ENCODE data around the gene TNS1. TPM values are rescaled to one million over a fixed set of nuclear protein-coding genes. Genes with fewer than 3 reads are reported as not detected.

Gene TNS1
- polyA plus RNA-seq, 3 donors = 0.26 to 1.6 (median 1.5) TPM

DNA sequence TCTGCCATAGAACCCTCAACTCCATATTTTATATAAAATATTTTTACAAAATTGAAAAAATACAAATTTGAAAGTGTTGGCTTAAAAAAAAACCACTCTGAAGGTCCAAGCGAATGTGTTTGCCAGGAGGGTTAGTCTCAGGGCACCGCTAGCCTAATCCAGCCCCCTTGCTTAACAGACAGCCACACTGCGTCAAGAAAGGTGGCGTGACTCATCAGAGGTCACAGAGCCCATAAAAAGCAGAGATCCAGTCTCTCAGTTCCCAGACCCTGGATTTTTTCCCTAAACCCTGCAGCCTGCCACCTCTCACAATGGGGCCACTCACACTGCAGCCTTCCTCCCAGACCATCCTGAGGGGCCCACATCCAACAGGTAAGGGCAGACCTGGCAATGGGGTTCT, 3.9 kb upstream of the TNS1 start:
- peaks cover 19 to 30% (median 26%) of the 10 kb centered on the region in 3 donors for H3K27me3 Mint-ChIP-seq (ENCODE audit: low read depth in 3 of 3)
- no peak for TF ChIP-seq CTCF (IDR thresholded peaks at IDR 0.05)
- 100% methylated on average over 3 of the region's 4 CpGs for WGBS (ENCODE audit: insufficient coverage)
- H3K27ac ChIP-seq (ENCODE audit: low read depth in 1 of 2, low read length in 2 of 2) = no peak overlapping the region
- intact Hi-C loops (cut with micrococcal nuclease) = no loop called here
- peaks cover 0 to 3% (median 3%) of the 10 kb centered on the region in 7 donors for H3K9me3 Mint-ChIP-seq
- H3K9ac ChIP-seq (ENCODE audit: insufficient read depth, low read length, poor library complexity, severe bottlenecking) = no peak overlapping the region
- H3K79me2 ChIP-seq (ENCODE audit: insufficient read depth, low read length) = no peaks in the 10 kb centered on the region
- H4K20me1 ChIP-seq (ENCODE audit: insufficient read depth, low read length) = no peaks in the 10 kb centered on the region
- H3K4me1 ChIP-seq (ENCODE audit: control insufficient read depth in 1 of 2, insufficient read depth in 2 of 2, low read length in 2 of 2) = peaks cover 25 to 40% of the 10 kb centered on the region in 2 donors
- H2AFZ ChIP-seq (ENCODE audit: insufficient read depth, low read depth, low read length, poor library complexity, severe bottlenecking) = no peak overlapping the region
- peaks cover 0 to 7% of the 10 kb centered on the region in 2 donors for H3K36me3 Mint-ChIP-seq
- H3K27me3 ChIP-seq (ENCODE audit: control insufficient read depth in 2 of 2, insufficient read depth in 2 of 2, low read length in 2 of 2) = peaks cover 3 to 24% of the 10 kb centered on the region in 2 donors
- H3K9me3 ChIP-seq (replicated peaks in 1 of 2; ENCODE audit: control insufficient read depth in 1 of 2, insufficient read depth in 1 of 2, low read length in 2 of 2) = no peaks in the 10 kb centered on the region
- H3K27ac Mint-ChIP-seq = no peak overlapping the region
- H3K4me1 Mint-ChIP-seq = peaks cover 34% of the 10 kb centered on the region
- H3K36me3 ChIP-seq (replicated peaks in 1 of 2; ENCODE audit: control insufficient read depth in 1 of 2, insufficient read depth in 2 of 2, low read length in 2 of 2) = no peaks in the 10 kb centered on the region
- H3K4me3 Mint-ChIP-seq = no peak overlapping the region
- H3K4me2 ChIP-seq (replicated peaks; ENCODE audit: extremely low read depth, low read length, poor library complexity, severe bottlenecking) = no peak overlapping the region
- H3K4me3 ChIP-seq (replicated peaks in 1 of 3; ENCODE audit: low read depth in 2 of 3, low read length in 3 of 3) = no peak overlapping the region
- DNase-seq = no peak

DNA sequence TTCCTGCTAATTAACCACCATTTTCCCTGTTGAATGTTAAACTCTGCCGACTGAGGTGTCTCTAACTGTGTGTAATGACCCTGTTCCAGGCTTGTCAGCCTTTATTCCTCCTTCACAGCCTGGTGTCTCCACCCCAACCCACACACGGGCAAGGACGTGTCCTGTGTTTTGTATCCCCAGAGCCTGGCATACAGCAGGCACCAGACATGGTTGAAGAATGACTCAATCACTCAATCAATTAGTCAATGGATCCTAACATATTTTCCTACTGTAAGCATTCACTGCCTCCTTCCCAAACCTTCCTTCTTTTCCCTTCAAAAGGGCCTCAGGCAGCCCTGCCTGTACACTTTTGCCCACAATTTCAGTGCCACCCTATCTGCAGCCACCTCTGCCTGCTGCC, 2.7 kb upstream of the TNS1 start:
- H3K79me2 ChIP-seq (ENCODE audit: insufficient read depth, low read length) = no peaks in the 10 kb centered on the region
- H3K9ac ChIP-seq (ENCODE audit: insufficient read depth, low read length, poor library complexity, severe bottlenecking) = no peak overlapping the region
- no peak overlapping the region for H3K27ac ChIP-seq (ENCODE audit: low read depth in 1 of 2, low read length in 2 of 2)
- H3K4me3 ChIP-seq (replicated peaks in 1 of 3; ENCODE audit: low read depth in 2 of 3, low read length in 3 of 3) = no peak overlapping the region
- no peaks in the 10 kb centered on the region for H3K36me3 ChIP-seq (replicated peaks in 1 of 2; ENCODE audit: control insufficient read depth in 1 of 2, insufficient read depth in 2 of 2, low read length in 2 of 2)
- H4K20me1 ChIP-seq (ENCODE audit: insufficient read depth, low read length) = no peaks in the 10 kb centered on the region
- 93% methylated on average over 3 of the region's 3 CpGs for WGBS (ENCODE audit: insufficient coverage)
- peaks cover 0 to 7% of the 10 kb centered on the region in 2 donors for H3K36me3 Mint-ChIP-seq
- peaks cover 0 to 3% (median 0%) of the 10 kb centered on the region in 7 donors for H3K9me3 Mint-ChIP-seq
- H3K27me3 ChIP-seq (ENCODE audit: control insufficient read depth in 2 of 2, insufficient read depth in 2 of 2, low read length in 2 of 2) = peaks cover 3 to 11% of the 10 kb centered on the region in 2 donors
- DNase-seq = no peak
- H3K4me1 Mint-ChIP-seq = peaks cover 28% of the 10 kb centered on the region
- no peak overlapping the region for H2AFZ ChIP-seq (ENCODE audit: insufficient read depth, low read depth, low read length, poor library complexity, severe bottlenecking)
- no peak overlapping the region for H3K4me2 ChIP-seq (replicated peaks; ENCODE audit: extremely low read depth, low read length, poor library complexity, severe bottlenecking)
- H3K9me3 ChIP-seq (replicated peaks in 1 of 2; ENCODE audit: control insufficient read depth in 1 of 2, insufficient read depth in 1 of 2, low read length in 2 of 2) = no peaks in the 10 kb centered on the region
- peaks cover 11 to 20% (median 16%) of the 10 kb centered on the region in 3 donors for H3K27me3 Mint-ChIP-seq (ENCODE audit: low read depth in 3 of 3)
- peak overlapping the region in 1 of 7 donors; percentile 54 for H3K27ac Mint-ChIP-seq
- peaks cover 16 to 29% of the 10 kb centered on the region in 2 donors for H3K4me1 ChIP-seq (ENCODE audit: control insufficient read depth in 1 of 2, insufficient read depth in 2 of 2, low read length in 2 of 2)
- H3K4me3 Mint-ChIP-seq = peak overlapping the region in 1 of 2 donors; percentile 37
- no peak for TF ChIP-seq CTCF (IDR thresholded peaks at IDR 0.05)
- intact Hi-C loops (cut with micrococcal nuclease) = no loop called here

Data from CD14-positive monocyte (primary cell).